ENCODE data around the gene NOL11.
"Not testable (repeated sequence)": the region's sequence is repeated elsewhere in the genome, so short reads cannot be mapped to it uniquely, and the experiment has no call there.

The NOL11 gene

GRCh38 chr17:67737145-67737544 lies 19.4 kb downstream of the NOL11 start:
- no peak for TF ChIP-seq CTCF (conservative IDR thresholded peaks at IDR 0.05; ENCODE audit: low read depth, low read length)
- DNase-seq (ENCODE audit: low read depth): no peak
- H3K4me3 ChIP-seq (ENCODE audit: low read length): no peak overlapping the region

- no peak overlapping the region for H3K4me3 ChIP-seq (ENCODE audit: low read length)
- DNase-seq (ENCODE audit: low read depth): no peak
- no peak for TF ChIP-seq CTCF (conservative IDR thresholded peaks at IDR 0.05; ENCODE audit: low read depth, low read length)
Observed at GRCh38 chr17:67742025-67742424, 24.3 kb downstream of the NOL11 start.

- no peak for TF ChIP-seq CTCF (conservative IDR thresholded peaks at IDR 0.05; ENCODE audit: low read depth, low read length)
- no peak overlapping the region for H3K4me3 ChIP-seq (ENCODE audit: low read length)
- DNase-seq (ENCODE audit: low read depth): no peak
Observed at GRCh38 chr17:67746704-67747571, 29.2 kb downstream of the NOL11 start.

GRCh38 chr17:67747681-67748235 lies 30.0 kb downstream of the NOL11 start:
- no peak for TF ChIP-seq CTCF (conservative IDR thresholded peaks at IDR 0.05; ENCODE audit: low read depth, low read length)
- DNase-seq (ENCODE audit: low read depth): no peak

GRCh38 chr17:67750067-67750466 lies 32.3 kb downstream of the NOL11 start:
- TF ChIP-seq CTCF (conservative IDR thresholded peaks at IDR 0.05; ENCODE audit: low read depth, low read length): no peak
- no peak overlapping the region for H3K4me3 ChIP-seq (ENCODE audit: low read length)
- DNase-seq (ENCODE audit: low read depth): no peak

More at GRCh38 chr17:67747681-67748235, 30.0 kb downstream of the NOL11 start:
- no peak overlapping the region for H3K4me3 ChIP-seq (ENCODE audit: low read length)

- H3K4me3 ChIP-seq (ENCODE audit: low read length): no peak overlapping the region
- no peak for DNase-seq (ENCODE audit: low read depth)
- TF ChIP-seq CTCF (conservative IDR thresholded peaks at IDR 0.05; ENCODE audit: low read depth, low read length): no peak
Observed at GRCh38 chr17:67751101-67752074, 33.7 kb downstream of the NOL11 start.

- not testable (repeated sequence) for DNase-seq (ENCODE audit: low read depth); H3K4me3 ChIP-seq (ENCODE audit: low read length)
Observed at GRCh38 chr17:67752160-67752559, 34.4 kb downstream of the NOL11 start.
